22Rv1 (cell line): ENCODE measurements around the gene ALDH1L1.

Experiments
- H3K27ac ChIP-seq: fragments of 450-650 bp; 2 replicates; pipeline ENCODE4 v1.5.1; 2017
- ZFX ChIP-seq: fragments of 450-650 bp; IDR thresholded peaks from 2 replicates; pipeline ENCODE4 v1.6.1; 2017; ENCODE audit warnings: antibody characterized with exemption, borderline replicate concordance
- TF ChIP-seq, protein P1 (sequence below): fragments of 450-650 bp; IDR thresholded peaks from 2 replicates; pipeline ENCODE4 v1.5.1; 2017; ENCODE audit warnings: mild to moderate bottlenecking

The ALDH1L1 gene

DNA sequence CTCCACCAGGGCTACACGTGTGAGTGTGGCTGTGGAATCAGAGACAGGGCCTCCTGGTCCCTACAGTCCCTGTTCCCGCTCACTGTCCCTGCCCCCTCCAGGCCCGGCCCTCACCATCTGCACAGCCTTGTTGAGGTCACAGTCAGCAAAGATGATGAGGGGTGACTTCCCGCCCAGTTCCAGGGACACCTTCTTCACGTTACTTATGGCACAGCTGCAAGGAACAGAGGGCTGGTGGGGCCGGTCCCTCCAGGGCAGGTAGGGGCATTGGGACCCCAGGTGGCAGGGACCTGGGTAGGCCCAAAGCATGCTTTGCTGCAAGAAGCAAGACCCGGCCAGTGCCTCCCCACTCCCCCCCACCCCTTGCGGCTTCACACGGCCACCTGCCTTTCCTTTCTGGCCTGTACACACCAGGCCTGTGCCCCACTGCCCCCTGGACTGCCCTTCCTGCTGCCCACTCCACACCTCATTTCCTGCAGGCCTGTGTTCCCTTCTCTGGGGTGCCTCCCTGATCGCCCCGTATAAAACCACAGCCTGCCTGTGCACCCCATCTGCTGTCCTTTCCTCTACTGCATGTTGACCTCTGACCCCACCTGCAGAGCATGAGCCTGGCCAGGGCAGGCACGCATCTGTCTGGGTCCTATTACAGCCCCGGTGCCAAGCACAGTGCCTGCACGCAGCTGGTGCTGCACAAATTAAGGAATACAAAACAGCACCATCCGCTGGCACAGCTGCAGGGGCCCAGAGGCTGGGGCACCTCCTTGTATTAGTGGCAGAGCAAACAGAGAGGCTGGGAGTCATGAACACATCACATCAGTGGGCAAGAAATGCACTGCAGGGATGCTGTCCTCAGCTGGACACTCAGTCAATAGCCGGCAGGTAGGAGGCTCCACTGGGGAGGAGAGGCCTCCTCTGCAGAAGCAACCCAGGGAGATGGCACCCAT is 65.7 kb downstream of the ALDH1L1 start:
- H3K27ac ChIP-seq = no peak overlapping the region
- no peak for TF ChIP-seq ZFX
- TF ChIP-seq, protein P1, sequence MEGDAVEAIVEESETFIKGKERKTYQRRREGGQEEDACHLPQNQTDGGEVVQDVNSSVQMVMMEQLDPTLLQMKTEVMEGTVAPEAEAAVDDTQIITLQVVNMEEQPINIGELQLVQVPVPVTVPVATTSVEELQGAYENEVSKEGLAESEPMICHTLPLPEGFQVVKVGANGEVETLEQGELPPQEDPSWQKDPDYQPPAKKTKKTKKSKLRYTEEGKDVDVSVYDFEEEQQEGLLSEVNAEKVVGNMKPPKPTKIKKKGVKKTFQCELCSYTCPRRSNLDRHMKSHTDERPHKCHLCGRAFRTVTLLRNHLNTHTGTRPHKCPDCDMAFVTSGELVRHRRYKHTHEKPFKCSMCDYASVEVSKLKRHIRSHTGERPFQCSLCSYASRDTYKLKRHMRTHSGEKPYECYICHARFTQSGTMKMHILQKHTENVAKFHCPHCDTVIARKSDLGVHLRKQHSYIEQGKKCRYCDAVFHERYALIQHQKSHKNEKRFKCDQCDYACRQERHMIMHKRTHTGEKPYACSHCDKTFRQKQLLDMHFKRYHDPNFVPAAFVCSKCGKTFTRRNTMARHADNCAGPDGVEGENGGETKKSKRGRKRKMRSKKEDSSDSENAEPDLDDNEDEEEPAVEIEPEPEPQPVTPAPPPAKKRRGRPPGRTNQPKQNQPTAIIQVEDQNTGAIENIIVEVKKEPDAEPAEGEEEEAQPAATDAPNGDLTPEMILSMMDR = no peak

DNA sequence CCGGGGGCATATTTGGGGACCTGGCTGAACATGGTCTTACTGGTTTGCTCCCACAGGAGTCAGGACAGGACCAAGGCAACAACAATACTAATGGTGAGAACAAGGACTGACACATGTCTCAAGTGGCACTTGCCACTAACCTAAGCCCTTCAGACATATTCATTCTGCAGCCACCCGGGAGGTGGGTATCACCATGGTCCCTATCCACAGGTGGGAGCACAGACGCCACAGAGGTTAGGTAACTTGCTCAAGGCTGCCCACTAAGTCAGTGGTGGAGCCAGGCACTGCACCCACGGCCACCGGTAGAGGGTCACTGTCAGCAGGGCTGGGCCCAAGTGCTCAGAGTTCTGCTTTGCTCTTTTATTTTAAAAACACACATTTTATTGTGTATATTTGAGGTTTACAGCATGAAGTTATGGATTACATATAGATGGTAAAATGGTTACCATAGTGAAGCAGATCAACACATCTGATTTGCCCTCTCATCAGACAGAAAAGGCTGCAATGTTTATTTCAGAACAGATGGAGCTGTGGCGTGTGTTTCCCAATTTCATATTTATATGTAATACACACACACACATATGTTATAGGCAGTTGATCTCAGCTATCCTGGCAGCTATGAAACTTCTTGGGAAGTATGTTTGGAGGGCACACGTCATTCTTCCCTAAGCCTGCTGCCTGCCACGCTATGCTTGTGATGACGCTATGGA is 66.5 kb downstream of the ALDH1L1 start:
- no peak overlapping the region for H3K27ac ChIP-seq
- TF ChIP-seq ZFX = no peak
- TF ChIP-seq, protein P1 = peak; percentile 38

GRCh38 chr3:126113238-126113555 is 67.2 kb downstream of the ALDH1L1 start:
- TF ChIP-seq, protein P1 = no peak
- TF ChIP-seq ZFX = no peak
- H3K27ac ChIP-seq = no peak overlapping the region

- no peak overlapping the region for H3K27ac ChIP-seq
- no peak for TF ChIP-seq ZFX
- TF ChIP-seq, protein P1 = no peak
These were observed 67.7 kb downstream of the ALDH1L1 start for GRCh38 chr3:126112531-126113237.

GRCh38 chr3:126111566-126112475 is 68.6 kb downstream of the ALDH1L1 start:
- no peak for TF ChIP-seq ZFX
- TF ChIP-seq, protein P1 = no peak
- H3K27ac ChIP-seq = no peak overlapping the region

- TF ChIP-seq ZFX = no peak
- TF ChIP-seq, protein P1 = no peak
- H3K27ac ChIP-seq = no peak overlapping the region
These were observed 69.2 kb downstream of the ALDH1L1 start for GRCh38 chr3:126111126-126111551.
